Stimulated activated naive B cell treated with anti-CD40 and anti-IgM and Interleukin-4, amounts not matched to agents 10 μg/mL and 1 μg/mL and 100 μg/mL, for 72 hours (primary cell): ENCODE measurements around the gene EGLN3.

Experiments used
- ATAC-seq, 2 donors: fragments of 150-1000 bp; cut with Tn5 transposase; replicated peaks; 2 replicates each; pipeline ENCODE4 v1.10.0; 2021; ENCODE audit warnings: moderate library complexity in 1 of 2
- DNase-seq: peaks from one replicate; pipeline ENCODE4 v3.0.0; 2021
- H3K27ac Mint-ChIP-seq: one replicate; pipeline ENCODE4 v1.8.0; 2022; ENCODE audit warnings: mild to moderate bottlenecking, mixed read lengths
- H3K27me3 Mint-ChIP-seq, 2 donors: one replicate each; pipeline ENCODE4 v1.8.0; 2022; ENCODE audit warnings: mixed read lengths in 2 of 2
- H3K36me3 Mint-ChIP-seq, 2 donors: one replicate each; pipeline ENCODE4 v1.8.0; 2022; ENCODE audit warnings: mixed read lengths in 2 of 2, mild to moderate bottlenecking in 1 of 2
- H3K4me1 Mint-ChIP-seq, 2 donors: one replicate each; pipeline ENCODE4 v1.8.0; 2022; ENCODE audit warnings: mixed read lengths in 2 of 2, mild to moderate bottlenecking in 1 of 2
- H3K4me3 Mint-ChIP-seq, 2 donors: one replicate each; pipeline ENCODE4 v1.8.0; 2022; ENCODE audit warnings: mild to moderate bottlenecking in 2 of 2, mixed read lengths in 2 of 2, moderate library complexity in 1 of 2
- H3K9me3 Mint-ChIP-seq, 2 donors: one replicate each; pipeline ENCODE4 v1.8.0; 2022; ENCODE audit warnings: mixed read lengths in 2 of 2, mild to moderate bottlenecking in 1 of 2

The EGLN3 gene

DNA sequence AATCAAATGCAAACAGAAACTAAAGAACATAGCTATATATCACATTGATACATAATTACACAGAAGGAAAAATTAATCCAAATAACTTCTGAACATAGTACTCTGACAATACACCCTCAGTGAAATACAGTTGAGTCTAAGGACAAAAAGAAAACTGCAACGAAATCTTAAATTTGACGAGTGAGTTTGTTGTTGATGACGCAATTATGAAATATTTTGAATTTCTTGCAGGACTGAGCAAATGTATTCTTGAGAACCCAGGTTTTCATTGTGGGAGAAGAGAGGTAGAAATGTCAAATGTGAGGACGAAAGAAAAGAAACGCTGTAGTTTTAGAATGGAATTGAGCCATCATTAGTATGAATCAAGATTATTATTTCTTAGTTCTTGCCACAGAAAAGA, 46.3 kb downstream of the EGLN3 start:
- Mint-ChIP-seq H3K27ac (no peak overlapping the region), H3K27me3 (peaks cover 0 to 4% of the 10 kb centered on the region in 2 donors), H3K9me3 (peaks cover 0 to 2% of the 10 kb centered on the region in 2 donors), H3K36me3 (no peaks in the 10 kb centered on the region), H3K4me3 (no peak overlapping the region), H3K4me1 (no peaks in the 10 kb centered on the region)
- no peak for DNase-seq
- ATAC-seq: no peak

DNA sequence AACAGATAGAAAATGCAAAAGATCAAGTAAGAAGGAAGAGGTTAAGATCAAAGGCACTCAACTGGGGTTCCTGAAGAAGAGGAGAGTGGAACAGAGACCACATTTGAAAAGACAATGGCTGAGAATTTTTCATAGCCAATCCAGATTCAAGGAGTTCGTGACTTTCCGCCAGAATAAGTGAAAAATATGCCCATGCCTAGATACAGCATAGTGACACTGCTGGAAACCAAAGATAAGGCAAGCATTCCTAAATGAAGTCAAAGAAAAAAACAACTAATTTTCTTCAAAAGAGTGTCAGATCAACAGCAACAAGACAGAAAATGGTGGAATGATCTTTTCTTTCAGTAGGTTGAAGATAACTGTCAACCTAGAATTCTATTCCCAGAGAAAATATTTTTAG, 47.5 kb downstream of the EGLN3 start:
- no peak overlapping the region for H3K4me3 Mint-ChIP-seq
- no peak for DNase-seq
- no peaks in the 10 kb centered on the region for H3K4me1 Mint-ChIP-seq
- no peak for ATAC-seq
- no peak overlapping the region for H3K27ac Mint-ChIP-seq
- H3K36me3 Mint-ChIP-seq: no peaks in the 10 kb centered on the region
- no peaks in the 10 kb centered on the region for H3K9me3 Mint-ChIP-seq
- peaks cover 0 to 4% of the 10 kb centered on the region in 2 donors for H3K27me3 Mint-ChIP-seq

DNA sequence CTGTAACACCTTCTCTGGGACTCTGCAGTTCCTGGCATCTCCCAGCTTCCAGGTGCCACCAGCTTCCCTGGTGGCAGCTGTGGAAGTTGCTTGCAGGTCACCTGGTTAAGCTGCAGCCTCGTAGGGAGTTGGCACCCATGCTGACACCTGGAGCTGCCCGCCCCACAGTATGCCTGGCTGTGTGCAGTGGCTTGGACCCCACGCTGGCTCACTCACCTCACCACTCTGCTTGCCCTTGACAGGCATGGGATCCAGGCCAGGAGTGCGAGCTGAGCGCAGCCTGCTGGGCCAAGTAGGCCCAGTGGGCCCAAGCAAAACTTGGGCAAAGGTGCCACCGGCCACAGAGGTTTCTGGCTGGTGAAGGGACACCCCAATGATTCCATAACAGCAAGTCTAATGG, 48.5 kb downstream of the EGLN3 start:
- Mint-ChIP-seq H3K4me3 (no peak overlapping the region), H3K4me1 (no peaks in the 10 kb centered on the region)

DNA sequence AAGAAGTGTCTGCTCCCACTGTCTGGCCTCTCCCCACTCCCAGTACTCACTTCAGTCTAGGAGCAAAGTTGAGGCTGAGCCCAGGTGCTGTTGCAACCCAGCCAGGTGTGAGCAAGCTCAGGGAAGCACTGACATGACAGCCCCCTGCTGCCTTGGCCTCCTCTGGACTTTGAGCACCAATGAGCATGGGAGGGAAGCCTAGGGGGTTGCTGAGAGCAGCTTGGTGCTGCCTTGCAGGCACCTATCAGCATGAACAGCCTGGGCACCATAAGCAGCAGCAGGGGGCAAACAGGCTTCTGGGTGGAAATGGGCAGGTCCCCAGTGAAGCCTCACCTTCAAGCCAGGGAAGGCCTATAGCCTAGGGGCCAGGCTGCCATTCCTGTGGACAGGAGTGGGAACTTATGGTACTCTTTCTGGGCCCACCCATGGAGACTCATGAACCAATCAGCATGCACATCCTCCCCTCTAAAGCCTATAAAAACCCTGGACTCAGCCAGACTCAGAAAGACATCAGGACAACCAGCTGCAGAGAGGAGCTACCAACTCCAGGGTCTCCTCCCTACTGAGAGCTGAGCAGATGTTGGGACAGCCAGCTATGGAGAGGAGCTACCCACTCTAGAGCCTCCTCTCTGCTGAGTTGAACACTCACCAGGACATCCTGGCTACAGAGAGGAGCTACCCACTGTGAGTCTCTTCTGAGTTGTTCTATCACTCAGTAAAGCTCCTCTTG, 49.3 kb downstream of the EGLN3 start:
- no peak for DNase-seq
- H3K4me3 Mint-ChIP-seq: no peak overlapping the region
- peak overlapping the region; percentile 73 for H3K27ac Mint-ChIP-seq
- no peaks in the 10 kb centered on the region for H3K4me1 Mint-ChIP-seq
- H3K27me3 Mint-ChIP-seq: peaks cover 4 to 6% of the 10 kb centered on the region in 2 donors
- H3K36me3 Mint-ChIP-seq: no peaks in the 10 kb centered on the region
- ATAC-seq: no peak
- no peaks in the 10 kb centered on the region for H3K9me3 Mint-ChIP-seq

More for the DNA sequence above, 48.5 kb downstream of the EGLN3 start:
- ATAC-seq (no peak), DNase-seq (no peak)
- no peak overlapping the region for H3K27ac Mint-ChIP-seq
- H3K27me3 Mint-ChIP-seq: peaks cover 2 to 4% of the 10 kb centered on the region in 2 donors
- no peaks in the 10 kb centered on the region for H3K36me3 Mint-ChIP-seq
- H3K9me3 Mint-ChIP-seq: no peaks in the 10 kb centered on the region

DNA sequence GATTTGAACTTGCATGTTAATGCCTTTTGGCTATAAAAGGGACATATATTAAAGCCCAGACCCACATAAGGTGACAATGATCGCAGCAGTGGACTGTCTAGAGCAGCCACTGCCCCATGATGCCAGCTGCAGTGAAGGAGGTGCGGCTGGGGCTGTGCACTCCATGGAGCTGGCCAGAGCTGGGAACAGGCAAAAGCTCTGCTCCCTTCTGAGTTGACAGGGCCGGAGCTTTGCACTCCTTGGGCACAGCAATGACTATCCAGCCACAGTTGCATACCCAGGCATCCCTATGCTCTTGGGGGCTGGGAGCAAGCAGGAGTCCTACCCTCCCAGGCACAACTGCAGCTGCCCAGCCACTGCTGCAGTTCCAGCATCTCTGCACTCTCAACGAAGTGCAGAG, 50.2 kb downstream of the EGLN3 start:
- no peak for DNase-seq
- no peak for ATAC-seq
- no peaks in the 10 kb centered on the region for H3K36me3 Mint-ChIP-seq
- no peak overlapping the region for H3K27ac Mint-ChIP-seq
- no peaks in the 10 kb centered on the region for H3K9me3 Mint-ChIP-seq
- H3K4me3 Mint-ChIP-seq: no peak overlapping the region
- no peaks in the 10 kb centered on the region for H3K4me1 Mint-ChIP-seq
- H3K27me3 Mint-ChIP-seq: peaks cover 4 to 6% of the 10 kb centered on the region in 2 donors

DNA sequence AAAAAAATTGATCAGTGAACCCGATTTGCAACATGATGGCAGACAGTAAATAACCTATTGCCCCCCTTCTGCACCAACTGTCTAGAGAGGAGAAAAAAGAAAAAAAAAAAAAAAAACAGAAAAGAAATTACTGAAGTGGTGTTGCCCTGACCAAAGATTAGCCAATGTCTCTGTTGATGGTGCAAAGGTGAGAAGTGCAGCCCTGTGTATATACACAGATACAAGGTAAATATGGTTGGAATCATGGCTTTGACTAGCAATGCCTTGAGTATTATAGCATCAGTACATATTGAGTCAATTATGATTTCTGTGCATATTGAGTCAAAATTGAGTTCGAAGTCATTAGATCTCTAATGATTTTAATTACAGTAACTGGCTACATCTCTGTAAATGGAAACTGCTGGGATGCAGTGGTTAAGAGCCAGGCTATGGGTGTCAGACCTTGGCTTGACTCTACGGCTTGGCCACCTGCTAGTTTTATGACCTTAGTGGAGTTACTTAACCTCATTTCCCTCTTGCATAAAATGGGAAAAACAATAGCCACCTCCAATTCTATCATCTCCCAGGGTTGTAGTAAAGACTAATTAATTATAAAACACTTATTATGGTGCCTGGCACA, 51.0 kb downstream of the EGLN3 start:
- Mint-ChIP-seq H3K36me3 (no peaks in the 10 kb centered on the region), H3K4me3 (no peak overlapping the region), H3K27ac (no peak overlapping the region), H3K4me1 (no peaks in the 10 kb centered on the region), H3K9me3 (peaks cover 0 to 4% of the 10 kb centered on the region in 2 donors), H3K27me3 (peaks cover 0 to 6% of the 10 kb centered on the region in 2 donors)
- DNase-seq (no peak), ATAC-seq (no peak)

DNA sequence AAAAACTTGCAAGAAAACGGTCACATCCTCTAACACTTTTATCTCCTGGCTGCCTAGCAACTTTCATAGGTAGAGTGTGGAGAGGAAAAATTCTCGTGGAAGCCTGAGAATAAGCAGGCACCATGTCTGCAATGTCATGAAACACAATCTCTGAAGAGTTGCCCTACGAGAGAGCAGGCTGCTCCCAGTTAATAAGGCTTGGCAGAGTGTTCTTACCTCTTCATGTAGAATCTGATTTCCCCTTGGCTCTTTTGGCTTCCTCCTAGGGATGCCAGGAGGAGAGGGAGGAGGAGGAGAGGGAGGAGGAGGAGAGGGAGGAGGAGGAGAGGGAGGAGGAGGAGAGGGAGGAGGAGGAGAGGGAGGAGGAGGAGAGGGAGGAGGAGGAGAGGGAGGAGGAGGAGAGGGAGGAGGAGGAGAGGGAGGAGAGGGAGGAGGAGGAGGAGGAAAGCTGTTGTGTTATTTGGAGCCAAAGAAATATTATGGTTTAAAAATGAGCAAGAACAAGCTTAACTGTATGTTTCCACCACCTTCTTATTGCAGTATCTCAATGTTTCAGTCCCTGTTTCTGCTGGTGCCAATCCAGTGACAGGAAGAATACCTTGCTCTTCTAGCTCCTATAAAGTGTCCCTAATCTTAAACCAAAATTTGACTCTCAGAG, 52.9 kb downstream of the EGLN3 start:
- Mint-ChIP-seq H3K27ac (no peak overlapping the region), H3K4me1 (no peaks in the 10 kb centered on the region), H3K27me3 (peaks cover 0 to 6% of the 10 kb centered on the region in 2 donors), H3K9me3 (peaks cover 2 to 13% of the 10 kb centered on the region in 2 donors), H3K36me3 (no peaks in the 10 kb centered on the region), H3K4me3 (no peak overlapping the region)
- ATAC-seq (no peak), DNase-seq (no peak)

DNA sequence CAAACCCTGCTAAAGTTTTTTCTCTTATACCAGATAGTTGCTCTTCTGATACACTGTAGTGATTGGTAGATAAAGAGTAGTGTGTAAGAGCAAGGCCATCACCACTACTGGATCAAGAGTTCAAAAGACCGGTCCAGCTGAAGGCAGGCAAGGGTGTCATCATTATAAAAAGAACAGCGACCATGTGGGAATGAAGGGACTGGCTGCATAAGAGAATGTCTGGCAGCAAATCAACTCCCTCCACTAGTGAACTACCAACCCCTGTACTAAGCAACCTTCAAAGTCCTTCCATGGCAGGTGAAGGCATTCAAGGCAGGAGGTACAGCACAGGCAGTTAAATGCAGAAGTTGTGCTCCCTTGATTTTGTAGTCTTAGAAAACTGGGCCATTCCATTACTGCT, 53.5 kb downstream of the EGLN3 start:
- H3K4me3 Mint-ChIP-seq: no peak overlapping the region
- no peaks in the 10 kb centered on the region for H3K4me1 Mint-ChIP-seq
- H3K27ac Mint-ChIP-seq: no peak overlapping the region
- peaks cover 0 to 6% of the 10 kb centered on the region in 2 donors for H3K27me3 Mint-ChIP-seq
- H3K36me3 Mint-ChIP-seq: no peaks in the 10 kb centered on the region
- ATAC-seq: no peak
- no peak for DNase-seq
- peaks cover 2 to 13% of the 10 kb centered on the region in 2 donors for H3K9me3 Mint-ChIP-seq

DNA sequence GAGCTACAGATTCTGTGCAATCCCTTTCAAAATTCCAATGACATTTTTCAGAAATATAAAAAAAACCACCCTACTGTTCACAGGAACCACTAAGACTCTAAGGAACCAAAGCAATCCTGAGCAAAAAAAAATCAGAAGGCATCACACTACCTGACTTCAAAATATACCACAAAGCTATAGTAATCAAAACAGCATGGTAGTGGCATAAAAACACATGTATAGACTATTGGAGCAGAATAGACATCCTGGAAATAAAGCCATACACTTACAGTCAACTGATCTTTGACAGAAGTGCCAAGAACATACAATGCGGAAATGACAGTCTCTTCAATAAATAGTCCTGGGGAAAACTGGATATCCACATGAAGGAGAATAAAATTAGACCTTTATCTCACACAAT, 56.5 kb downstream of the EGLN3 start:
- Mint-ChIP-seq H3K4me3 (no peak overlapping the region), H3K4me1 (no peaks in the 10 kb centered on the region), H3K27ac (no peak overlapping the region), H3K9me3 (peaks cover 5 to 17% of the 10 kb centered on the region in 2 donors), H3K36me3 (no peaks in the 10 kb centered on the region), H3K27me3 (peaks cover 0 to 6% of the 10 kb centered on the region in 2 donors)
- ATAC-seq (no peak), DNase-seq (no peak)

DNA sequence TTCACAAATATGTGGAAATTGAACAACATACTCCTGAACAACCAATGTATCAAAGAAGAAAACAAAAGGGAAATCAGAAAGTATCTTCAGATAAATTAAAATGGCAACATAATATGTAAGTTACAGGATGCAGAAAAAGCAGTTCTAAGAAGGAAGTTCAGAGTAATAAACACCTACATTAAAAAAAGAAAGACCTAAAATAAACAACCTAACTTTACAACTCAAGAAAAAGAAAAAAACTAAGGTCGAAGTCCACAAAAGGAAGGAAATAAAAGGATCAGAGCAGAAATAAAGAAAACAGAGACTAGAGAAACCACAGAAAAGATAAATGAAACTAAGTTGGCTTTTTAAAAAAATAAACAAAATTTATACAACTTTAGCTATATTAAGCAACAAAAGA, 59.2 kb downstream of the EGLN3 start:
- no peak overlapping the region for H3K27ac Mint-ChIP-seq
- H3K4me1 Mint-ChIP-seq: no peaks in the 10 kb centered on the region

DNA sequence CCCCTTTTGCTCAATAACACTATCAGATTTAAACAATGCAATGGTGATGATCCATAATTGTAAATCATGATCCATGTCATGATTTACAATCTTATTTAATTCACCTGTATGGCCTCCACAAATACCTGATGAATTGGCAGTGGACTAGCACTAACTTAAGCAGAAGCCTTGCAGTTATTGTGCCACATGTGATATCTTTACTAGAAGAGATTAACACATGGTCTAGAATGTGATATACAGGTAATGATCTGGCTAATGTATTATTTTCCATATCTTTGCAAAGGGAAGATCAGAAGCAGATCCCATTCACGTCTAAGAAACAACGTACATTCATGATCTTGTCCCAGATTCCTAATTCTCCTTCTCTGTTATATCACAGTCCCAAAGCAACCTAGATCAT, 66.0 kb downstream of the EGLN3 start:
- peaks cover 9 to 10% of the 10 kb centered on the region in 2 donors for H3K9me3 Mint-ChIP-seq
- H3K4me3 Mint-ChIP-seq: no peak overlapping the region
- DNase-seq (no peak), ATAC-seq (no peak)
- no peaks in the 10 kb centered on the region for H3K27me3 Mint-ChIP-seq
- no peak overlapping the region for H3K27ac Mint-ChIP-seq
- H3K36me3 Mint-ChIP-seq: no peaks in the 10 kb centered on the region
- H3K4me1 Mint-ChIP-seq: no peaks in the 10 kb centered on the region

More for the DNA sequence above, 59.2 kb downstream of the EGLN3 start:
- DNase-seq (no peak), ATAC-seq (no peak)
- peaks cover 10 to 21% of the 10 kb centered on the region in 2 donors for H3K9me3 Mint-ChIP-seq
- no peaks in the 10 kb centered on the region for H3K36me3 Mint-ChIP-seq
- no peak overlapping the region for H3K4me3 Mint-ChIP-seq
- H3K27me3 Mint-ChIP-seq: no peaks in the 10 kb centered on the region

DNA sequence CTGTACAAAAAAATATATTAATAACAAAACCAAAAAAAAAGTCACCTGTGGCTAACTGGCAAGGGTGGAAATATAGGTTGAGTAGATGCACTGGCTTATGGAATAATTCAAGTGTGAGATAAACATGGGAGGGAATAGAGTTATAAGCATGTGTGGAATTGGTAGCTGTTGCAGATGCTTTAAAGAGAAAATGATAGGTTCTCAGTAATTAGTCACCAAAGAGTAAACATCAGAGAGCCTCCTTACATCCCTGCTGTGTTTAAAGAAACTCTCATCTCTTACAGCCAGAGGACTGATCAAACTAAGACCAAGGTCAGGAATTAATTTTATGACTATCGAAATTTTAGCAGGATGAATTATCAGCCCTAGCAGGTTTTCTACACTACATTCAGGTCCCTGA, 70.5 kb downstream of the EGLN3 start:
- no peak for ATAC-seq
- Mint-ChIP-seq H3K36me3 (peaks cover 5 to 12% of the 10 kb centered on the region in 2 donors), H3K27ac (no peak overlapping the region), H3K4me3 (no peak overlapping the region), H3K27me3 (no peaks in the 10 kb centered on the region), H3K4me1 (no peaks in the 10 kb centered on the region), H3K9me3 (peaks cover 23 to 30% of the 10 kb centered on the region in 2 donors)
- DNase-seq: no peak

DNA sequence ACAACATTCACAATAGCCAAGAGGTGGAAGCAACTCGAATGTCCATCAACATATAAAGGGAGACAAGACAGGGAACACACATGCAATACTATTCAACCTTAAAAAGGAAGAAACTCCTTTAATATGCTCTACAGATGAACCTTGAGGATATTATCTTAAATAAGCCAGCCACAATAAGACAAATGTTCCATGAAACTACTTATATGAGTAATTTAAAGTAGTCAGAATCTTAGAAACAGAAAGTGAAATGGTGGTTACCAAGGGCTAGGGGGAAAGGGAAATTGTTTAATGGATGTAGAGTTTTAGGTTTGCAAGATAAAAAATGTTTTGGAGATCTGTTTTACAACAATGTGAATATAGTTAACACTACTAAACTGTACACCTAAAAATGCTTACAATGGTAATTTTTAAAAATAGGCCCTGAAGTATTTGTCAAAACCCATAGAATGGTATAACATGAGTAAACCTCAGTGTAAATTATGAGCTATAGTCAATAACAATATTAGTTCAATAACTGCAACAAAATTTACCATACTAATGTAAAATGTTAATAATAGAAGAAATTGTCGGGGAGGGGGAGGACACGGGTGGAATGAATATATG, 71.1 kb downstream of the EGLN3 start:
- Mint-ChIP-seq H3K4me3 (no peak overlapping the region), H3K36me3 (peaks cover 5 to 12% of the 10 kb centered on the region in 2 donors), H3K4me1 (no peaks in the 10 kb centered on the region), H3K9me3 (peaks cover 27 to 31% of the 10 kb centered on the region in 2 donors), H3K27ac (no peak overlapping the region), H3K27me3 (no peaks in the 10 kb centered on the region)
- ATAC-seq (no peak), DNase-seq (no peak)

DNA sequence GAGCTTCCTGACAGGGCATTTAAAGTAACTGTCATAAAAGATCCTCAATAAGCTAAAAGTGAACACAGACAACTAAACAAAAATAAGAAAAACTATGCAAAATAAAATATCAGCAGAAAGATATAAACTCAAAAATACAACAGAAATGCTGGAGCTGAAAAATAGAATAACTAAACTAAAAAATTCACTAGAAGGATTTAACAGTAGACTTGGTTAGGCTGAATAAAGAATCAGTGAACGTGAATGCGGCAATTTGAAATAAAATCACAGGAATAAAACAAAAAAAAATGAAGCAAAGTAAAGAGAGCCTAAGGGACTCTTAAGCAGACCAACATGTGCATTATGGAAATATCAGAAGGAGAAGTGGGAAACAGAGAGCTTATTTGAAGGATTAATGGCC, 74.6 kb downstream of the EGLN3 start:
- H3K4me3 Mint-ChIP-seq: no peak overlapping the region
- H3K27ac Mint-ChIP-seq: no peak overlapping the region
- no peaks in the 10 kb centered on the region for H3K27me3 Mint-ChIP-seq
- no peak for ATAC-seq
- no peak for DNase-seq
- H3K9me3 Mint-ChIP-seq: peaks cover 31 to 36% of the 10 kb centered on the region in 2 donors
- H3K36me3 Mint-ChIP-seq: peaks cover 5 to 12% of the 10 kb centered on the region in 2 donors
- H3K4me1 Mint-ChIP-seq: no peaks in the 10 kb centered on the region
